GM12878 (cell line): ENCODE measurements around the gene NLGN1. TPM values are rescaled to one million over a fixed set of nuclear protein-coding genes. Genes with fewer than 3 reads are reported as not detected.

Experiments
- ATAC-seq: fragments of 200-7000 bp; cut with Tn5 transposase; 3 replicates; pipeline ENCODE4 v1.9.1; 2020; ENCODE audit warnings: mild to moderate bottlenecking, moderate library complexity
- BruUV-seq: library from RNA; stranded (reverse); fragments of 400-500 nt; replicated peaks from 2 replicates; lab custom pipeline; 2021; lab: Mats Ljungman, UMichigan
- CTCF ChIA-PET: fragments of 300-600 bp; sonication (Branson Sonifier 250); formaldehyde crosslinking; extraction: SDS; loops from one replicate; lab custom pipeline; 2021; ENCODE audit warnings: inconsistent platforms; lab: Yijun Ruan, JAX
- POLR2A ChIA-PET: fragments of 350-600 bp; formaldehyde crosslinking; extraction: SDS; loops from one replicate; lab custom pipeline; 2021; ENCODE audit warnings: inconsistent platforms; lab: Charles Lee
- RAD21 ChIA-PET: fragments of 300-600 bp; sonication (Branson Sonifier 250); formaldehyde crosslinking; loops from one replicate; lab custom pipeline; 2023; ENCODE audit warnings: antibody characterized with exemption; ENCODE audit not compliant: unreplicated experiment; lab: Charles Lee
- SMC1A ChIA-PET: fragments of 300-600 bp; sonication (Branson Sonifier 250); formaldehyde crosslinking; loops from one replicate; lab custom pipeline; 2023; ENCODE audit not compliant: unreplicated experiment, uncharacterized antibody; lab: Charles Lee
- DNase-seq: peaks from one replicate; pipeline ENCODE4 v3.0.0-alpha.2; 2011; ENCODE audit warnings: low read depth, low spot score
- FAIRE-seq: peaks from 3 replicates; lab custom pipeline; 2011; peaks lifted over from hg19 to GRCh38; lab: Jason Lieb, UNC
- H2AFZ ChIP-seq: 2 replicates; pipeline ENCODE4 v1.6.0; 2011; ENCODE audit warnings: low read depth, low read length, control low read depth; ENCODE audit not compliant: control insufficient read depth
- H3K27ac ChIP-seq: 2 replicates; pipeline ENCODE4 v1.5.1; 2011; ENCODE audit warnings: control low read depth; ENCODE audit not compliant: control insufficient read depth, insufficient read depth
- H3K27me3 ChIP-seq, 2 experiments: replicated peaks in 1 of 2; 2 replicates each; pipeline versions ENCODE4 v1.6.0 to v1.6.1; 2011; ENCODE audit warnings: low read length in 1 of 2; ENCODE audit not compliant: control insufficient read depth in 2 of 2, insufficient read depth in 2 of 2
- H3K36me3 ChIP-seq, 2 experiments: 2 replicates each; pipeline ENCODE4 v1.5.1; 2011; ENCODE audit warnings: low read length in 1 of 2; ENCODE audit not compliant: control insufficient read depth in 2 of 2, insufficient read depth in 2 of 2
- H3K4me1 ChIP-seq: 2 replicates; pipeline ENCODE4 v1.6.1; 2011; ENCODE audit warnings: mild to moderate bottlenecking, low read length, moderate library complexity, mixed read lengths; ENCODE audit not compliant: control insufficient read depth, insufficient read depth
- H3K4me2 ChIP-seq: 2 replicates; pipeline ENCODE4 v1.6.0; 2011; ENCODE audit warnings: control low read depth; ENCODE audit not compliant: control insufficient read depth, insufficient read depth
- H3K4me3 ChIP-seq: fragments of 200-600 bp; sonication (generic); 2 replicates; pipeline ENCODE4 v1.5.1; 2016
- H3K79me2 ChIP-seq: 2 replicates; pipeline ENCODE4 v1.6.0; 2011; ENCODE audit warnings: low read length; ENCODE audit not compliant: control insufficient read depth, insufficient read depth
- H3K9ac ChIP-seq: 2 replicates; pipeline ENCODE4 v1.8.0; 2011; ENCODE audit warnings: low read length, control low read depth, mixed read lengths; ENCODE audit not compliant: control insufficient read depth, insufficient read depth
- H3K9me3 ChIP-seq: replicated peaks from 3 replicates; pipeline ENCODE4 v1.5.1; 2011; ENCODE audit warnings: mild to moderate bottlenecking, low read length; ENCODE audit not compliant: control insufficient read depth, insufficient read depth
- H4K20me1 ChIP-seq: 2 replicates; pipeline ENCODE4 v1.6.0; 2011; ENCODE audit not compliant: control insufficient read depth, insufficient read depth
- BRCA1 ChIP-seq: IDR thresholded peaks from 2 replicates; pipeline ENCODE4 v1.6.1; 2011; ENCODE audit warnings: low read depth, low read length, improper control_type of control experiment
- MTA3 ChIP-seq: IDR thresholded peaks from 2 replicates; pipeline ENCODE4 v1.6.1; 2012; ENCODE audit warnings: low read length, inconsistent platforms, borderline replicate concordance
- POU2F2 ChIP-seq: IDR thresholded peaks from 3 replicates; pipeline ENCODE4 v1.6.1; 2011; ENCODE audit warnings: low read depth, mild to moderate bottlenecking, low read length, borderline replicate concordance
- WGBS: methylation state at CpG from one replicate; pipeline ENCODE4 v1.1.6; 2016; ENCODE audit warnings: low lambda C conversion rate; ENCODE audit not compliant: insufficient replicate concordance, insufficient coverage; ENCODE audit errors: missing lambda C conversion rate; 5-methylcytosine and 5-hydroxymethylcytosine counted together
- in situ Hi-C: fragments of 300-500 bp; cut with MboI; formaldehyde crosslinking; loops from 9 replicates; pipeline ENCODE4 v1.14.3; 2018; ENCODE audit warnings: mixed read lengths
- intact Hi-C: fragments of 100-400 bp; cut with micrococcal nuclease; formaldehyde crosslinking; loops from one replicate; pipeline ENCODE4 v1.14.2; 2022; ENCODE audit not compliant: unreplicated experiment
- polyA plus RNA-seq, 11 experiments: library from polyadenylated mRNA; depleted of rRNA in 4 of 11; unstranded in 6 of 11; stranded (reverse) in 5 of 11; fragments of >200 nt; fragmentation: Nextera tagmentation in 4 of 11; fragmentation: Illumina TruSeq in 1 of 11; extraction: Ambion mirVana in 4 of 11; extraction: Trizol in 1 of 11; gene quantifications; 1 replicate in 1 of 11; 2 replicates in 10 of 11; pipeline versions ENCODE4 v1.2.1 to v1.2.3, GENCODE V29; 2011 to 2016; ENCODE audit warnings: inconsistent platforms in 2 of 11, missing spikeins in 2 of 11, low read depth in 1 of 11
- total RNA-seq, 4 experiments: library from RNA; depleted of rRNA in 3 of 4; stranded (reverse); fragments of >200 nt in 3 of 4; fragmentation: Illumina TruSeq in 1 of 4; extraction: Trizol in 1 of 4; gene quantifications; 2 replicates each; pipeline versions ENCODE4 v1.2.1 to v1.2.3, GENCODE V29; 2013 to 2021

Gene NLGN1
- total and polyA plus RNA-seq, 10 of the 15 experiments (the other 5 are each of a cell fraction or from before 2014, with no cell fraction given) = not detected

DNA sequence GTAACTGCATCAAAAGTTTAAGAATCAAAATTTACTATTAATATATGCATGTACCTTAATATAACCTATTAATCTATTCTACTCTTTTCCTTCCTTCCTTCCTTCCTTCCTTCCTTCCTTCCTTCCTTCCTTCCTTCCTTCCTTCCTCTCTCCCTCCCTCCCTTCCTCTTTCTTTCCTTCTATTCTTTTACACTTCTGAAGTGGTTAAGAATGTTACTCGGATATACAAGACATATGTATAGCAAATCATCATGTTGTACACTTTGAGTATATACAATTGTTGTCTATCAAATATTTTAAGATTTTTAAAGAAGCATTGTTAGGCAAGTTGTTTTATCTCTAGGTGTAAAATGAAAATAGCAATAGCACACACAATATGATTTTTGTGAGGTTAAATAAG, 748.5 kb downstream of the NLGN1 start:
- intact Hi-C loops (no loop called here), in situ Hi-C loops (no loop called here)
- CTCF ChIA-PET = no interaction called here
- H3K9me3 ChIP-seq = no peaks in the 10 kb centered on the region
- no peaks in the 10 kb centered on the region for H3K4me1 ChIP-seq
- POLR2A ChIA-PET = no interaction called here
- FAIRE-seq (no peak), ATAC-seq (no peak), DNase-seq (no peak)
- no peak for TF ChIP-seq MTA3
- no peak overlapping the region for H3K4me3 ChIP-seq
- H2AFZ ChIP-seq = no peak overlapping the region
- no peaks in the 10 kb centered on the region for H3K36me3 ChIP-seq
- H3K27ac ChIP-seq = no peak overlapping the region
- no peak overlapping the region for H3K4me2 ChIP-seq
- RAD21 ChIA-PET = no interaction called here
- no peak overlapping the region for H3K9ac ChIP-seq
- H3K27me3 ChIP-seq = no peaks in the 10 kb centered on the region
- WGBS = 0% methylated on average over 1 of the region's 1 CpG
- no TSS peak for BruUV-seq
- H3K79me2 ChIP-seq = no peaks in the 10 kb centered on the region
- no peaks in the 10 kb centered on the region for H4K20me1 ChIP-seq
- SMC1A ChIA-PET = no interaction called here

DNA sequence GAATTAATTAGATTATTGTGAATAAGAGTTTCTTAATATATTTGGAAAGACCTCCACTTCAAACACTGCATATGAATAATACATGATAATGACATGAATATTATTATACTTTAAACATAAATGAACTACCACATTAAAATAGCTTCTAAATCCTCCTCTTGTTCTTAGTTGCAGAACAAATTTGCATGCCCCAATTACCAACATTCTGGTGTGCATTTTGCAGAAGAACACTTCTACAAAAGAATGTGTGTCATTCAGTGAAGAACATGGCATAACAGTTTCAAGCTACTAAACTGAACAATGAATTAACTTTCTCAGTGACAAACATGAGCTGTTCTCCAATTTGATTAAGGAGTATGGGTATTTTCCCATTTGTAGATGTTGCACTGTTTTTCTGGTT, 750.3 kb downstream of the NLGN1 start:
- no peak for FAIRE-seq
- no peak for TF ChIP-seq POU2F2
- no peak for TF ChIP-seq BRCA1
- intact Hi-C loops = no loop called here

More for the DNA sequence above, 750.3 kb downstream of the NLGN1 start:
- no peak overlapping the region for H2AFZ ChIP-seq
- H3K27me3 ChIP-seq = no peaks in the 10 kb centered on the region
- BruUV-seq = no TSS peak
- in situ Hi-C loops = no loop called here
- CTCF ChIA-PET = interaction anchor here (0.7 kb wide), 1 partner anchor 109 kb away, joined by 3 read pairs; no protein-coding TSS in a partner anchor
- no peak overlapping the region for H3K4me3 ChIP-seq
- no peak overlapping the region for H3K27ac ChIP-seq
- no peak for DNase-seq
- POLR2A ChIA-PET = no interaction called here
- H3K36me3 ChIP-seq = no peaks in the 10 kb centered on the region
- no peaks in the 10 kb centered on the region for H3K9me3 ChIP-seq
- no peak overlapping the region for H3K4me2 ChIP-seq
- ATAC-seq = no peak
- H3K9ac ChIP-seq = no peak overlapping the region
- SMC1A ChIA-PET = no interaction called here
- no peaks in the 10 kb centered on the region for H3K4me1 ChIP-seq
- H3K79me2 ChIP-seq = no peaks in the 10 kb centered on the region
- RAD21 ChIA-PET = no interaction called here
- H4K20me1 ChIP-seq = no peaks in the 10 kb centered on the region
